Measurements from ENCODE around the gene SYDE2. TPM values are rescaled to one million over a fixed set of nuclear protein-coding genes. Genes with fewer than 3 reads are reported as not detected.
A peak's percentile ranks its signal among the peaks of the same experiment; 100 is the strongest.
"Not testable (repeated sequence)": the region's sequence is repeated elsewhere in the genome, so short reads cannot be mapped to it uniquely, and the experiment has no call there.

The SYDE2 gene
- total RNA-seq, 1 donor from 2014 or later = 13.1 TPM

DNA sequence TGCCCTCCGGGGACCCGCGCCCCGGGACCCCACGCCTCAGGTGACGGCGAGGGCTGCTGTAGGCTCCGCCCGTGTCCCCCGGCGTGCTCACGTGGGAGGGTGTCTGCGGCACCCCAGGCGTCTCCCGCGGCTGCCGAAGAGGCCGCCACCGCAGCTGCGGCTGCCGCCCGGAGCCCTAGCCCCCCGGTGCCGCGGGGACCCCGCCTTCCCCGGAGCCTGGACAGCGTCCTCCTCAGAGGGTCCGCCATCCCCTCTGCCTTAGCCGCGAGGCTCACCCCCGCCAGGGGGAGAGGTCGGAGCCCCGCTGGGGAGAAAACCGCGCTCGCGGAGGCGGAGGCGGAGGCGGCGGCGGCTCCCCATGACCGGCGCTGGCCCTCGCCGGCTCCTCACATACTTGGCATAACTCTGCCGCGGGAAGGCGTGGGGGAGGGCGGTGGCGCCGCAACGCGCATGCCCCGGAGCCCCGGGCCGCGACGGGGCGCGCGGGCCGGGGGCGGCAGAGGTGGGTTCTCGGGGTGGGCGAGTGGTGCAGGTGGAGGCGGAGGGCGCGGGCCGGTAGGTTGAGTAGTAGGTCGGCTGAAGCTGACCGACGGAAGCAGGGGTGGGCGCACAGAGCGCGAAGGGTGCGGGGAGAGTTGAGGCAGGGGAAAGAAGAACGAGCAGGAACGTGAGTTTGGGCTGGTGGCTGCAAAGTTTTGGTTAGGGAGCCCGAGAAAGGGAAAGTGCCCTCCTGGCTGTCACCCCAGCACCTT lies 700 bp upstream of the SYDE2 start:
- H3K9me3 Mint-ChIP-seq (ENCODE audit: low read depth) = no peaks in the 10 kb centered on the region
- peak overlapping the region; percentile 96 for H3K27ac Mint-ChIP-seq (ENCODE audit: unreplicated experiment)
- no peaks in the 10 kb centered on the region for H3K36me3 Mint-ChIP-seq (ENCODE audit: low read depth)
- H3K4me1 Mint-ChIP-seq (ENCODE audit: low read depth) = peaks cover 65% of the 10 kb centered on the region
- H3K27me3 Mint-ChIP-seq (ENCODE audit: low read depth) = no peaks in the 10 kb centered on the region
- peak overlapping the region; percentile 95 for H3K4me3 Mint-ChIP-seq (ENCODE audit: unreplicated experiment)
- peak; percentile 88 for DNase-seq (ENCODE audit: low spot score)
- TF ChIP-seq, protein P1, sequence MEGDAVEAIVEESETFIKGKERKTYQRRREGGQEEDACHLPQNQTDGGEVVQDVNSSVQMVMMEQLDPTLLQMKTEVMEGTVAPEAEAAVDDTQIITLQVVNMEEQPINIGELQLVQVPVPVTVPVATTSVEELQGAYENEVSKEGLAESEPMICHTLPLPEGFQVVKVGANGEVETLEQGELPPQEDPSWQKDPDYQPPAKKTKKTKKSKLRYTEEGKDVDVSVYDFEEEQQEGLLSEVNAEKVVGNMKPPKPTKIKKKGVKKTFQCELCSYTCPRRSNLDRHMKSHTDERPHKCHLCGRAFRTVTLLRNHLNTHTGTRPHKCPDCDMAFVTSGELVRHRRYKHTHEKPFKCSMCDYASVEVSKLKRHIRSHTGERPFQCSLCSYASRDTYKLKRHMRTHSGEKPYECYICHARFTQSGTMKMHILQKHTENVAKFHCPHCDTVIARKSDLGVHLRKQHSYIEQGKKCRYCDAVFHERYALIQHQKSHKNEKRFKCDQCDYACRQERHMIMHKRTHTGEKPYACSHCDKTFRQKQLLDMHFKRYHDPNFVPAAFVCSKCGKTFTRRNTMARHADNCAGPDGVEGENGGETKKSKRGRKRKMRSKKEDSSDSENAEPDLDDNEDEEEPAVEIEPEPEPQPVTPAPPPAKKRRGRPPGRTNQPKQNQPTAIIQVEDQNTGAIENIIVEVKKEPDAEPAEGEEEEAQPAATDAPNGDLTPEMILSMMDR (IDR thresholded peaks at IDR 0.05) = peak; percentile 31

DNA sequence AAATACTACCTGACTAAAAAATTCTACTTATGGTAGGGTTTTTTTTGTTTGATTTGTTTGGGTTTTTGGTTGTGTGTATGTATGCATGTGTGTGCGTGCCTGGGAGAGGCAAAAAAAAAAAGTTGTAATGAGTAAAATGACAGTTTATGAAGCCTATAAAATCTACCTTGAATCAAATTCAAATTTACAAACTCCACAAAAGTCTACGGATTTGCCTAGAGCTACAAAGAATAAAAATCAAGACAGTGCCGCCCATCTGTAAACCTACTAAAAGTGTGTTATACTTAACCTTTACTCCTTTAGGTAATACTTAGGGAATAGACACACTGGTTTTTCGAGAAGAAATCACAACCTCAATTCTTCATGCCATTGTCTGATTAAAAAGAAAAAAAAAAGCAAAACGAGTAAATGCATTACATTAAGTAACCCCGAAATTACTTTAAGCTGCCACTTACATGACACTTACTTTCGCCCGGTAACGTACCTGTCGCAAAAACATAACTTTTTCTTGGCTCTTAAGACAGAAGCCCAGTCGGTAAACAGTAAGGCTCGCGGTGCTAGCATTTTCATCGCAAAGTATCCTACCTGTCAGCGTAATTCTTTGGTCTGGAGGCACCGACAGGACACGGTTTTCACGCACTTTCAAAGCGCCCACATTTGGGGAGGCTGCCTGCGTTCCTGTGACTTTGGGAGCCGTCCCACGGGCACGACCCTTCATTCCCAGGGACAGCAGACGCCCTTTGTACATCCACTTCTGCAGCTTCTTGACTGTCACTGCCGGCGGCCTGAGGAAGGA lies 951 bp downstream of the SYDE2 start:
- Mint-ChIP-seq H3K9me3 (ENCODE audit: low read depth) (no peaks in the 10 kb centered on the region), H3K4me3 (ENCODE audit: unreplicated experiment) (peak overlapping the region; percentile 87), H3K36me3 (ENCODE audit: low read depth) (no peaks in the 10 kb centered on the region), H3K27me3 (ENCODE audit: low read depth) (no peaks in the 10 kb centered on the region), H3K27ac (ENCODE audit: unreplicated experiment) (peak overlapping the region; percentile 32), H3K4me1 (ENCODE audit: low read depth) (peaks cover 76% of the 10 kb centered on the region)
- DNase-seq (ENCODE audit: low spot score) = no peak
- TF ChIP-seq, protein P1 (IDR thresholded peaks at IDR 0.05) = no peak

DNA sequence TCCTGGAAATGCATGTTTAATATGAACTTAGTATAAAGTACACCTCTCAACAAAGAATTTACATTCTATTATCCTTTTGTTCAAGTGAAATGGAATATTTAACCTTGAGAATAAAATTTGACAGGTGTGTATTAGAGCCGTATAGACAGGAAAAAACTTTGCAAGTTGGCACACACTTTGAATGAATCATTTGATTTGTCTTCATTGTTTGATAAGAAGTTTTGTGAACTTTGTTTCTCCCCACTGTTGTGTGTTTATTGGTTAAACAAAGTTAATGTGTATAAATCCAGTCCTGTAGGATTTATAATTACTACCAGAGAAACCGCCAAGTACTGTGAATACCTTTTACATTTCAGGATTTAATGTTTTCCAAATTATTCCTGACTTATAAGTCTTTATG lies 2.0 kb downstream of the SYDE2 start:
- no peaks in the 10 kb centered on the region for H3K9me3 Mint-ChIP-seq (ENCODE audit: low read depth)
- DNase-seq (ENCODE audit: low spot score) = no peak
- peak overlapping the region; percentile 87 for H3K4me3 Mint-ChIP-seq (ENCODE audit: unreplicated experiment)
- H3K4me1 Mint-ChIP-seq (ENCODE audit: low read depth) = peaks cover 66% of the 10 kb centered on the region
- no peaks in the 10 kb centered on the region for H3K27me3 Mint-ChIP-seq (ENCODE audit: low read depth)
- no peak overlapping the region for H3K27ac Mint-ChIP-seq (ENCODE audit: unreplicated experiment)
- no peaks in the 10 kb centered on the region for H3K36me3 Mint-ChIP-seq (ENCODE audit: low read depth)
- TF ChIP-seq, protein P1 (IDR thresholded peaks at IDR 0.05) = no peak

DNA sequence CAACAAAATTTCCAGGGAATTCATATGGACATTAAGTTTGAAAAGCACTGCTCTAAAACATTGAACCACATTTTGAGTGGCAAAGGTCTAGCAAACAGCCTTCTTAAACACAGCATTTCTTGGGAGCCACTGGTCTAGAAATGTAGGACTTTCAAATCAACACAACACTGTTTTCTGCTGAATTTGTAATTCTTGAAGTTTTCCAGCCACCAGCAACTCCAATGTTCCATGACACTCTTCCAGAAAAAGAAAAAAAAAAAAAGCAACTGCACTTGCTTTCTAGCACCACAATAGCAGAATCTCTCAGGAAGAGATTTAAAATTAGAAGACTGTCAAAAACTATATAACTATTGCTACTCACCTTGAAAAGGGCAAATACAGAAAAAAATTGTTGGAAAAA lies 4.5 kb downstream of the SYDE2 start:
- H3K36me3 Mint-ChIP-seq (ENCODE audit: low read depth) = no peaks in the 10 kb centered on the region
- no peak overlapping the region for H3K27ac Mint-ChIP-seq (ENCODE audit: unreplicated experiment)
- H3K27me3 Mint-ChIP-seq (ENCODE audit: low read depth) = no peaks in the 10 kb centered on the region
- H3K9me3 Mint-ChIP-seq (ENCODE audit: low read depth) = no peaks in the 10 kb centered on the region
- TF ChIP-seq, protein P1 (IDR thresholded peaks at IDR 0.05) = no peak
- DNase-seq (ENCODE audit: low spot score) = no peak
- peaks cover 57% of the 10 kb centered on the region for H3K4me1 Mint-ChIP-seq (ENCODE audit: low read depth)
- H3K4me3 Mint-ChIP-seq (ENCODE audit: unreplicated experiment) = peak overlapping the region; percentile 25

DNA sequence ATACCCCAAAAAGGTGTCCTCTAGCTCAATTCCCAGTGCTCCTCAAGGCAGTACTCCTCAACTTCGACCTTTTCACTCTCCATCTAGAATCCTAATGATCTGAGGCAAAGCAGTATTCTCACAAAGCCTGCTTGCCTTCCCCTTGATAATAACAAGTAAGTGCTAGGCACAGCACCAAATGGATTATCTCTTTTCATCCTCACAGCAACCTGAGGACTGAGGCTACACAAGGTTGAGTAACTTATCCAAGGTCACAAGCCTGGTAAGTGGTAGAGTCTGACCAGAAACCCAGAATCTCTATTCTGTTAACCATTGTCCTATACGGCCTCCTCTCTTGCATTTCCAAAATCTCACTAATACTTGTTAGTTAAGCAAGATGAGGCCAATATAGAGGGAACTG lies 5.1 kb downstream of the SYDE2 start:
- TF ChIP-seq, protein P1 (IDR thresholded peaks at IDR 0.05) = no peak
- no peaks in the 10 kb centered on the region for H3K9me3 Mint-ChIP-seq (ENCODE audit: low read depth)
- no peak overlapping the region for H3K27ac Mint-ChIP-seq (ENCODE audit: unreplicated experiment)
- H3K36me3 Mint-ChIP-seq (ENCODE audit: low read depth) = no peaks in the 10 kb centered on the region
- DNase-seq (ENCODE audit: low spot score) = no peak
- no peaks in the 10 kb centered on the region for H3K27me3 Mint-ChIP-seq (ENCODE audit: low read depth)
- no peak overlapping the region for H3K4me3 Mint-ChIP-seq (ENCODE audit: unreplicated experiment)
- peaks cover 63% of the 10 kb centered on the region for H3K4me1 Mint-ChIP-seq (ENCODE audit: low read depth)

DNA sequence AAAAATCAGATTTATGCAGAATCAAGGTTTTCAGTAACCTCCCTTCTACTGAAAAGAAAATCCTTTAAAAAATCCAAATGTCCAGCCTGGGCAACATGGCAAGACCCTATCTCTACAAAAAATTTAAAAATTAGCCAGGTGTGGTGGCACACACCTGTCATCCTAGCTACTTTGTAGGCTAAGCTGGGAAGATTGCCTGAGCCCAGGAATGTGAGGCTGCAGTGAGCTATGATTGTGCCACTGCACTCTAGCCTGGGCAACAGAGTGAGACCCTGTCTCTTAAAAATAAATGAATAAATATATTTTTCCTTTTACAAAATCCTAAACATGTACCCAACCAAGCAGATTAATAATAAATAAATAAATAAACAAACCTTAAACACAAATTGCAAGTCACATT lies 8.7 kb downstream of the SYDE2 start:
- H3K27me3 Mint-ChIP-seq (ENCODE audit: low read depth); H3K9me3 Mint-ChIP-seq (ENCODE audit: low read depth); H3K27ac Mint-ChIP-seq (ENCODE audit: unreplicated experiment); DNase-seq (ENCODE audit: low spot score); H3K4me3 Mint-ChIP-seq (ENCODE audit: unreplicated experiment): not testable (repeated sequence)
- Mint-ChIP-seq H3K4me1 (ENCODE audit: low read depth) (peaks cover 43% of the 10 kb centered on the region), H3K36me3 (ENCODE audit: low read depth) (peaks cover 13% of the 10 kb centered on the region)

Data from chondrocyte (in vitro differentiated cells).